ENCODE results near the gene DEPDC5. TPM values are rescaled to one million over a fixed set of nuclear protein-coding genes. Genes with fewer than 3 reads are reported as not detected.
"Not testable (repeated sequence)": the region's sequence is repeated elsewhere in the genome, so short reads cannot be mapped to it uniquely, and the experiment has no call there.

The DEPDC5 gene
- total RNA-seq, 1 donor from 2014 or later, result 28.7 TPM

GRCh38 chr22:31753005-31753633 is 700 bp upstream of the DEPDC5 start:
- H3K27ac ChIP-seq, result peak overlapping the region; percentile 87
- H3K36me3 ChIP-seq, result no peaks in the 10 kb centered on the region
- H3K9me3 ChIP-seq, result no peaks in the 10 kb centered on the region
- TF ChIP-seq, protein P1, sequence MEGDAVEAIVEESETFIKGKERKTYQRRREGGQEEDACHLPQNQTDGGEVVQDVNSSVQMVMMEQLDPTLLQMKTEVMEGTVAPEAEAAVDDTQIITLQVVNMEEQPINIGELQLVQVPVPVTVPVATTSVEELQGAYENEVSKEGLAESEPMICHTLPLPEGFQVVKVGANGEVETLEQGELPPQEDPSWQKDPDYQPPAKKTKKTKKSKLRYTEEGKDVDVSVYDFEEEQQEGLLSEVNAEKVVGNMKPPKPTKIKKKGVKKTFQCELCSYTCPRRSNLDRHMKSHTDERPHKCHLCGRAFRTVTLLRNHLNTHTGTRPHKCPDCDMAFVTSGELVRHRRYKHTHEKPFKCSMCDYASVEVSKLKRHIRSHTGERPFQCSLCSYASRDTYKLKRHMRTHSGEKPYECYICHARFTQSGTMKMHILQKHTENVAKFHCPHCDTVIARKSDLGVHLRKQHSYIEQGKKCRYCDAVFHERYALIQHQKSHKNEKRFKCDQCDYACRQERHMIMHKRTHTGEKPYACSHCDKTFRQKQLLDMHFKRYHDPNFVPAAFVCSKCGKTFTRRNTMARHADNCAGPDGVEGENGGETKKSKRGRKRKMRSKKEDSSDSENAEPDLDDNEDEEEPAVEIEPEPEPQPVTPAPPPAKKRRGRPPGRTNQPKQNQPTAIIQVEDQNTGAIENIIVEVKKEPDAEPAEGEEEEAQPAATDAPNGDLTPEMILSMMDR (IDR thresholded peaks at IDR 0.05), result no peak
- no peak for TF ChIP-seq POLR2AphosphoS5 (IDR thresholded peaks at IDR 0.05; ENCODE audit: insufficient read depth in 1 of 2, low read depth in 1 of 2)
- TF ChIP-seq POLR2A (IDR thresholded peaks at IDR 0.05), result no peak
- peak overlapping the region; percentile 71 to 73 for H3K4me3 ChIP-seq
- no peaks in the 10 kb centered on the region for H3K27me3 ChIP-seq
- peak in 1 of 2 donors; percentile 89 for DNase-seq (ENCODE audit: extremely low spot score in 2 of 2)
- intact Hi-C loops (cut with DNase I), result loop anchor here (10.0 kb wide), 1 partner anchor 88 kb away; the partner anchor contains the start of gene PISD
- peaks cover 45% of the 10 kb centered on the region for H3K4me1 ChIP-seq

DNA sequence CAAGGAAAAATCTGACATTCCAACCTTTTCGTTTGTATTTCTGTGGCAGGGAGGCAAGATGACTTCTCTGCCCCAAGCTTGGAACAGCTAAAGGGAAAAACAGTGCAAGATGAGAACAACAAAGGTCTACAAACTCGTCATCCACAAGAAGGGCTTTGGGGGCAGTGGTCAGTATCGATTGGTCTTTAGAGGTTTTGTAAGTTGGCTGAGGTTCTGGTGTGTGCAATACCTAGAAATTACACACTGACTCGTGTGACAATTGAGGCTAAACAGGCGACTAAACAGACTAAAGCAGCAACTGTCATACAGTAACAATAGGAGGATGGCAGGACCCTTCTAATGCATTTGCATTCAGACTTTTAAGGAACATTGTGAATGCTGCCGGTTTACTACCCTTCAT is 994 bp downstream of the DEPDC5 start:
- peak overlapping the region; percentile 71 to 73 for H3K4me3 ChIP-seq
- H3K27me3 ChIP-seq, result no peaks in the 10 kb centered on the region
- H3K27ac ChIP-seq, result no peak overlapping the region
- peaks cover 0 to 4% of the 10 kb centered on the region in 2 donors for H3K36me3 ChIP-seq
- TF ChIP-seq POLR2AphosphoS5 (IDR thresholded peaks at IDR 0.05; ENCODE audit: insufficient read depth in 1 of 2, low read depth in 1 of 2), result no peak
- DNase-seq (ENCODE audit: extremely low spot score in 2 of 2), result no peak
- H3K4me1 ChIP-seq, result peaks cover 34% of the 10 kb centered on the region
- intact Hi-C loops (cut with DNase I), result loop anchor here (10.0 kb wide), 1 partner anchor 90 kb away; the partner anchor contains the start of gene PISD
- H3K9me3 ChIP-seq, result no peaks in the 10 kb centered on the region

DNA sequence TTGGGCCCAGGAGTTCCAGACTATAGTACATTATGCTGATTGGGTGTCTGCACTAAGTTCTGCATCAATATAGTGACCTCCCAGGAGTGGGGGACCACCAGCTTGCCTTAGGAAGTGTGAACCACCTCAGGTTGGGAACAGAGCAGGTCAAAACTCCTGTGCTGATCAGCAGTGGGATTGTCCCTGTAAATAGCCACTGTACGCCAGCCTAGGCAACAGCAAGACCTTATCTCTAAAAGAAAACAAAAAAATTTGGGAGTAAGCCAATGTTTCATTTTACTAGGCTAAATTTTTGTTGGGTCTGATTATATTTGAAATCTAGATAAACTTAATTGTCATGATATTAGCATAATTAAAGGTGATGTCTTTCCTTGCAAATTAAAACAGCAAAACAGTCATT is 3.4 kb downstream of the DEPDC5 start:
- Histone ChIP-seq H3K27ac (no peak overlapping the region), H3K9me3 (no peaks in the 10 kb centered on the region), H3K4me3 (no peak overlapping the region), H3K36me3 (peaks cover 0 to 16% of the 10 kb centered on the region in 2 donors), H3K4me1 (peaks cover 24% of the 10 kb centered on the region), H3K27me3 (no peaks in the 10 kb centered on the region)
- DNase-seq (ENCODE audit: extremely low spot score in 2 of 2), result no peak
- intact Hi-C loops (cut with DNase I), result loop anchor here (10.0 kb wide), 1 partner anchor 92 kb away; the partner anchor contains the start of gene PISD
- TF ChIP-seq, protein P1 (IDR thresholded peaks at IDR 0.05), result no peak
- TF ChIP-seq POLR2AphosphoS5 (IDR thresholded peaks at IDR 0.05; ENCODE audit: insufficient read depth in 1 of 2, low read depth in 1 of 2) (no peak), POLR2A (IDR thresholded peaks at IDR 0.05) (no peak)

GRCh38 chr22:31758860-31759259 is 5.0 kb downstream of the DEPDC5 start:
- Histone ChIP-seq H3K36me3 (peaks cover 0 to 28% of the 10 kb centered on the region in 2 donors), H3K4me1 (peaks cover 12% of the 10 kb centered on the region)
- DNase-seq (ENCODE audit: extremely low spot score in 2 of 2); H3K27ac ChIP-seq; H3K4me3 ChIP-seq; H3K9me3 ChIP-seq; H3K27me3 ChIP-seq: not testable (repeated sequence)
- intact Hi-C loops (cut with DNase I), result loop anchor here (10.0 kb wide), 1 partner anchor 94 kb away; the partner anchor contains the start of gene PISD

DNA sequence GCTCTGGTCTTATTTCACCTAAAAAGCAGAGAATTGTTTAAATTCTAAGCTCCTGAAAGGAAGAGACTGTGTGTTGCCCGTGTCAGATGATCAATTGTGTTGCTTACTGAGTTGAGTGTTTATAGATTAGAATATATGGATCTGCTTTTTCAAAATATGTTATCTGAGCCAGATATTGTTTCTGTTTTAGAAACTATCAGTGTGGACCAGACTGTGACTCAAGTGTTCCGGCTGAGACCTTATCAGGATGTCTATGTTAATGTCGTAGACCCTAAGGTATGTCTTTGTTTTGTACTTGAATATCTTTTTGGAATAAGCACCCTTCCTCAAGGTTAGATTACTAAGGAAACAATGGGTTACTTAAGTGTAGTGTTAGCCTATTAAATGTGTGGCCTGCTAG is 11.0 kb downstream of the DEPDC5 start:
- no peak for DNase-seq (ENCODE audit: extremely low spot score in 2 of 2)
- Histone ChIP-seq H3K27me3 (no peaks in the 10 kb centered on the region), H3K4me3 (no peak overlapping the region), H3K36me3 (peaks cover 0 to 71% of the 10 kb centered on the region in 2 donors), H3K27ac (no peak overlapping the region), H3K9me3 (no peaks in the 10 kb centered on the region), H3K4me1 (no peaks in the 10 kb centered on the region)
- TF ChIP-seq POLR2AphosphoS5 (IDR thresholded peaks at IDR 0.05; ENCODE audit: insufficient read depth in 1 of 2, low read depth in 1 of 2) (no peak), POLR2A (IDR thresholded peaks at IDR 0.05) (no peak)
- TF ChIP-seq, protein P1 (IDR thresholded peaks at IDR 0.05), result no peak
- intact Hi-C loops (cut with DNase I), result no loop called here

GRCh38 chr22:31768422-31769059 is 14.7 kb downstream of the DEPDC5 start:
- Histone ChIP-seq H3K27me3 (no peaks in the 10 kb centered on the region), H3K4me3 (no peak overlapping the region), H3K36me3 (peaks cover 0 to 71% of the 10 kb centered on the region in 2 donors), H3K9me3 (no peaks in the 10 kb centered on the region), H3K27ac (no peak overlapping the region), H3K4me1 (no peaks in the 10 kb centered on the region)
- intact Hi-C loops (cut with DNase I), result no loop called here
- TF ChIP-seq, protein P1 (IDR thresholded peaks at IDR 0.05), result no peak
- TF ChIP-seq POLR2AphosphoS5 (IDR thresholded peaks at IDR 0.05; ENCODE audit: insufficient read depth in 1 of 2, low read depth in 1 of 2) (no peak), POLR2A (IDR thresholded peaks at IDR 0.05) (no peak)
- no peak for DNase-seq (ENCODE audit: extremely low spot score in 2 of 2)

All from vagina (tissue), 2 donors.